ENCODE measurements around the gene ANKFN1.

GRCh38 chr17:56481659-56482058, 328.4 kb downstream of the ANKFN1 start:
- no peak for TF ChIP-seq HIVEP1 (CRISPR knock-in tag; IDR thresholded peaks at IDR 0.05)
- TF ChIP-seq CTCF (CRISPR knock-in tag; IDR thresholded peaks at IDR 0.05), result no peak
- TF ChIP-seq POLR2A (IDR thresholded peaks at IDR 0.05; ENCODE audit: insufficient read depth in 1 of 2, low read depth in 2 of 2, low read length in 2 of 2), result no peak
- TF ChIP-seq ZNF605 (CRISPR knock-in tag; IDR thresholded peaks at IDR 0.05), result no peak
- TF ChIP-seq ZNF280D (CRISPR knock-in tag; IDR thresholded peaks at IDR 0.05), result no peak
- TF ChIP-seq POLR2AphosphoS5 (IDR thresholded peaks at IDR 0.05; ENCODE audit: low read depth, low read length), result no peak
- TF ChIP-seq MAZ (IDR thresholded peaks at IDR 0.05; ENCODE audit: borderline replicate concordance, low read depth, low read length), result no peak
- no peak for TF ChIP-seq MAZ (CRISPR knock-in tag; IDR thresholded peaks at IDR 0.05; ENCODE audit: low read depth)
- TF ChIP-seq BHLHE40 (IDR thresholded peaks at IDR 0.05; ENCODE audit: low read length), result no peak
- no peak for TF ChIP-seq HDAC2 (CRISPR knock-in tag; IDR thresholded peaks at IDR 0.05)
- no peak for TF ChIP-seq EP300 (IDR thresholded peaks at IDR 0.05; ENCODE audit: low read depth in 2 of 2, low read length in 2 of 2)
- TF ChIP-seq EP300 (CRISPR knock-in tag; IDR thresholded peaks at IDR 0.05; ENCODE audit: borderline replicate concordance), result no peak

Measured in HepG2 (cell line).